IPS DF 6.9 (cell line): ENCODE measurements around the gene IL23R.

ENCODE experiments used
- DNase-seq: peaks from one replicate; pipeline ENCODE4 v3.0.0-alpha.2; 2013; ENCODE audit warnings: low read depth, low spot score
- H3K27ac ChIP-seq: one replicate; pipeline ENCODE4 v1.5.1; 2013; ENCODE audit warnings: low read length, control low read depth
- H3K27me3 ChIP-seq: 2 replicates; pipeline ENCODE4 v1.6.1; 2013; ENCODE audit warnings: mild to moderate bottlenecking, low read length; ENCODE audit not compliant: control insufficient read depth, insufficient read depth
- H3K36me3 ChIP-seq: 2 replicates; pipeline ENCODE4 v1.6.1; 2013; ENCODE audit warnings: low read length; ENCODE audit not compliant: control insufficient read depth, insufficient read depth
- H3K4me1 ChIP-seq: 2 replicates; pipeline ENCODE4 v1.6.1; 2013; ENCODE audit warnings: low read length; ENCODE audit not compliant: control insufficient read depth, insufficient read depth
- H3K4me3 ChIP-seq: 2 replicates; pipeline ENCODE4 v1.5.1; 2013; ENCODE audit warnings: mild to moderate bottlenecking, low read length
- H3K9me3 ChIP-seq: 2 replicates; pipeline ENCODE4 v1.6.1; 2013; ENCODE audit warnings: low read length, inconsistent platforms; ENCODE audit not compliant: control insufficient read depth, insufficient read depth
- WGBS: extraction: QIAGEN DNeasy Blood & Tissue Kit; methylation state at CpG from one replicate; pipeline ENCODE4 v1.1.7; 2013; ENCODE audit warnings: mixed read lengths, missing lambda C conversion rate; ENCODE audit not compliant: insufficient read length, insufficient coverage; 5-methylcytosine and 5-hydroxymethylcytosine counted together

Gene IL23R

GRCh38 chr1:67171574-67171955, 5.3 kb downstream of the IL23R start:
- H3K27ac ChIP-seq = no peak overlapping the region
- H3K36me3 ChIP-seq = no peaks in the 10 kb centered on the region
- no peaks in the 10 kb centered on the region for H3K9me3 ChIP-seq
- no peak overlapping the region for H3K4me3 ChIP-seq
- WGBS = no CpG with 5 or more reads among the region's 2 CpGs
- H3K27me3 ChIP-seq = no peaks in the 10 kb centered on the region
- H3K4me1 ChIP-seq = no peaks in the 10 kb centered on the region
- DNase-seq = no peak

GRCh38 chr1:67171978-67172377, 5.7 kb downstream of the IL23R start:
- Histone ChIP-seq H3K4me3 (no peak overlapping the region), H3K4me1 (no peaks in the 10 kb centered on the region), H3K27me3 (no peaks in the 10 kb centered on the region), H3K27ac (no peak overlapping the region), H3K36me3 (no peaks in the 10 kb centered on the region), H3K9me3 (no peaks in the 10 kb centered on the region)
- no CpG with 5 or more reads among the region's 1 CpG for WGBS
- no peak for DNase-seq

GRCh38 chr1:67173988-67174387, 7.7 kb downstream of the IL23R start:
- H3K27me3 ChIP-seq = no peaks in the 10 kb centered on the region
- no peak for DNase-seq
- no peak overlapping the region for H3K4me3 ChIP-seq
- H3K9me3 ChIP-seq = no peaks in the 10 kb centered on the region
- no peak overlapping the region for H3K27ac ChIP-seq
- no peaks in the 10 kb centered on the region for H3K36me3 ChIP-seq
- no peaks in the 10 kb centered on the region for H3K4me1 ChIP-seq

GRCh38 chr1:67174716-67175284, 8.5 kb downstream of the IL23R start:
- H3K36me3 ChIP-seq = no peaks in the 10 kb centered on the region
- DNase-seq = no peak
- H3K27me3 ChIP-seq = no peaks in the 10 kb centered on the region
- no CpG with 5 or more reads among the region's 2 CpGs for WGBS
- H3K4me1 ChIP-seq = no peaks in the 10 kb centered on the region
- H3K9me3 ChIP-seq = no peaks in the 10 kb centered on the region
- no peak overlapping the region for H3K4me3 ChIP-seq
- no peak overlapping the region for H3K27ac ChIP-seq

- no peak for DNase-seq
- no peaks in the 10 kb centered on the region for H3K36me3 ChIP-seq
- no peak overlapping the region for H3K4me3 ChIP-seq
- no peaks in the 10 kb centered on the region for H3K4me1 ChIP-seq
- no peak overlapping the region for H3K27ac ChIP-seq
- no peaks in the 10 kb centered on the region for H3K9me3 ChIP-seq
- no CpG with 5 or more reads among the region's 3 CpGs for WGBS
- no peaks in the 10 kb centered on the region for H3K27me3 ChIP-seq
These were observed 9.4 kb downstream of the IL23R start for GRCh38 chr1:67175530-67176087.

- Histone ChIP-seq H3K27ac (no peak overlapping the region), H3K9me3 (no peaks in the 10 kb centered on the region; the same call in 1 of the 2 replicates), H3K27me3 (no peaks in the 10 kb centered on the region), H3K36me3 (no peaks in the 10 kb centered on the region), H3K4me1 (no peaks in the 10 kb centered on the region), H3K4me3 (no peak overlapping the region)
- WGBS = no CpG with 5 or more reads among the region's 1 CpG
- no peak for DNase-seq
These were observed 18.7 kb downstream of the IL23R start for GRCh38 chr1:67184838-67185421.

- no peaks in the 10 kb centered on the region; the same call in 1 of the 2 replicates for H3K9me3 ChIP-seq
- H3K36me3 ChIP-seq = no peaks in the 10 kb centered on the region
- WGBS = no CpG with 5 or more reads among the region's 2 CpGs
- DNase-seq = no peak
- H3K27me3 ChIP-seq = no peaks in the 10 kb centered on the region
- H3K4me1 ChIP-seq = no peaks in the 10 kb centered on the region
- no peak overlapping the region for H3K27ac ChIP-seq
- H3K4me3 ChIP-seq = no peak overlapping the region
These were observed 21.9 kb downstream of the IL23R start for GRCh38 chr1:67188137-67188536.

GRCh38 chr1:67189953-67190352, 23.7 kb downstream of the IL23R start:
- Histone ChIP-seq H3K9me3 (no peaks in the 10 kb centered on the region), H3K4me1 (no peaks in the 10 kb centered on the region), H3K36me3 (no peaks in the 10 kb centered on the region), H3K27ac (no peak overlapping the region), H3K4me3 (no peak overlapping the region), H3K27me3 (no peaks in the 10 kb centered on the region)
- no CpG with 5 or more reads among the region's 3 CpGs for WGBS
- DNase-seq = no peak

- no peaks in the 10 kb centered on the region for H3K9me3 ChIP-seq
- WGBS = no CpG with 5 or more reads among the region's 2 CpGs
- no peaks in the 10 kb centered on the region for H3K27me3 ChIP-seq
These were observed 24.2 kb downstream of the IL23R start for GRCh38 chr1:67190410-67190809.

GRCh38 chr1:67190942-67191341, 24.7 kb downstream of the IL23R start:
- Histone ChIP-seq H3K27me3 (no peaks in the 10 kb centered on the region), H3K9me3 (no peaks in the 10 kb centered on the region), H3K27ac (no peak overlapping the region), H3K36me3 (no peaks in the 10 kb centered on the region), H3K4me1 (no peaks in the 10 kb centered on the region), H3K4me3 (no peak overlapping the region)
- no peak for DNase-seq
- no CpG with 5 or more reads among the region's 2 CpGs for WGBS

More at GRCh38 chr1:67190410-67190809, 24.2 kb downstream of the IL23R start:
- H3K4me1 ChIP-seq = no peaks in the 10 kb centered on the region
- H3K36me3 ChIP-seq = no peaks in the 10 kb centered on the region
- DNase-seq = no peak
- H3K27ac ChIP-seq = no peak overlapping the region
- no peak overlapping the region for H3K4me3 ChIP-seq
